ENCODE measurements around the gene STEAP2.
A peak's percentile ranks its signal among the peaks of the same experiment; 100 is the strongest.

The STEAP2 gene

GRCh38 chr7:90238022-90238421 lies 26.5 kb downstream of the STEAP2 start:
- Histone ChIP-seq H3K27me3 (ENCODE audit: control insufficient read depth, insufficient read depth, low read length) (no peaks in the 10 kb centered on the region), H3K4me1 (ENCODE audit: control insufficient read depth, insufficient read depth, low read length) (peaks cover 4% of the 10 kb centered on the region; the same call in 1 of the 2 replicates), H3K9ac (ENCODE audit: low read length) (no peak overlapping the region), H3K27ac (ENCODE audit: low read depth, low read length) (no peak overlapping the region), H3K36me3 (ENCODE audit: control insufficient read depth, insufficient read depth, low read length) (no peaks in the 10 kb centered on the region; the same call in 1 of the 2 replicates), H3K4me3 (ENCODE audit: low read depth, low read length) (no peak overlapping the region), H3K9me3 (ENCODE audit: control insufficient read depth, insufficient read depth, low read depth, low read length) (no peaks in the 10 kb centered on the region)

DNA sequence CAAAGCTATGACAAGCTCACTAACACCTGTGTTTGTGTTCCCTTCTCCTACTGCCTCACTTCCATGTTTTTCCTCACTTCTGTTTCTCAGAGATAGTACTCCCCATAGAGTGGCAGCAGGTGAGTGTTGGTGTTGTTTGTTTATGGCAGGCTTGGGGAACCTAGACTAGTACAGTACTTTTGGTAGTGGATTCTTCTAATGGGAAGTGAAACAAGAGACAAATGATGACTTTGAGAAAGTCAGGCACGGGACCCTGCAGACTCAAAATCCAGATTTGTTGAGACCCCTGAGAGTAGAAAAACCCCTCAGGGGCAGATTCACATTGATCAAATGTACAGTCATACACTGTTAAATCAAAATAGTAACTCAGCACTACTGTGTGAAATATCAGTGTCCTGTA lies 27.0 kb downstream of the STEAP2 start:
- H3K9me3 ChIP-seq (ENCODE audit: control insufficient read depth, insufficient read depth, low read depth, low read length) = no peaks in the 10 kb centered on the region
- H3K4me1 ChIP-seq (ENCODE audit: control insufficient read depth, insufficient read depth, low read length) = peaks cover 4% of the 10 kb centered on the region; the same call in 1 of the 2 replicates
- H3K9ac ChIP-seq (ENCODE audit: low read length) = no peak overlapping the region
- peaks cover 2% of the 10 kb centered on the region; the same call in 1 of the 2 replicates for H3K27me3 ChIP-seq (ENCODE audit: control insufficient read depth, insufficient read depth, low read length)
- no peaks in the 10 kb centered on the region; the same call in 1 of the 2 replicates for H3K36me3 ChIP-seq (ENCODE audit: control insufficient read depth, insufficient read depth, low read length)
- H3K4me3 ChIP-seq (ENCODE audit: low read depth, low read length) = no peak overlapping the region
- H3K27ac ChIP-seq (ENCODE audit: low read depth, low read length) = no peak overlapping the region

DNA sequence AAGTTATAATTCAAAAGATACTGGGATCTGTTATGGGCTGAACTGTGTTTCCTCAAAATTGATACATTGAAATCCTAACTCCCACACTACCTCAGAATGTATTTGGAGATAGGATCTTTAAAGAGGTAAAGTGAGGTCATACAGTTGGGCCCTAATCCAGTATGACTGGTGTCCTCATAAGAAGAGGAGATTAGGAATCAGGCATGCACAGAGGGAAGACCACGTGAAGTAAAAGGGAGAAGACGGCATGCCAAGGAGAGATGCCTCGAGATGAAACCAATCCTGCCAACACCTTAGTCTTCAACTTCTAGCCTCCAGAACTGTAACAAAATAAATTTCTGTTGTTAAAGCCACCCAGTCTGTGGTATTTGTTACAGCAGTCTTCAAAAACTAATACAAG lies 27.5 kb downstream of the STEAP2 start:
- Histone ChIP-seq H3K36me3 (ENCODE audit: control insufficient read depth, insufficient read depth, low read length) (no peaks in the 10 kb centered on the region; the same call in 1 of the 2 replicates), H3K27me3 (ENCODE audit: control insufficient read depth, insufficient read depth, low read length) (peaks cover 6% of the 10 kb centered on the region; the same call in 1 of the 2 replicates), H3K27ac (ENCODE audit: low read depth, low read length) (no peak overlapping the region), H3K9ac (ENCODE audit: low read length) (no peak overlapping the region), H3K4me3 (ENCODE audit: low read depth, low read length) (no peak overlapping the region), H3K4me1 (ENCODE audit: control insufficient read depth, insufficient read depth, low read length) (peaks cover 4% of the 10 kb centered on the region; the same call in 1 of the 2 replicates), H3K9me3 (ENCODE audit: control insufficient read depth, insufficient read depth, low read depth, low read length) (no peaks in the 10 kb centered on the region)

- Histone ChIP-seq H3K9ac (ENCODE audit: low read length) (no peak overlapping the region), H3K27ac (ENCODE audit: low read depth, low read length) (no peak overlapping the region), H3K4me3 (ENCODE audit: low read depth, low read length) (no peak overlapping the region)
Measured at GRCh38 chr7:90239625-90240228, 28.2 kb downstream of the STEAP2 start.

DNA sequence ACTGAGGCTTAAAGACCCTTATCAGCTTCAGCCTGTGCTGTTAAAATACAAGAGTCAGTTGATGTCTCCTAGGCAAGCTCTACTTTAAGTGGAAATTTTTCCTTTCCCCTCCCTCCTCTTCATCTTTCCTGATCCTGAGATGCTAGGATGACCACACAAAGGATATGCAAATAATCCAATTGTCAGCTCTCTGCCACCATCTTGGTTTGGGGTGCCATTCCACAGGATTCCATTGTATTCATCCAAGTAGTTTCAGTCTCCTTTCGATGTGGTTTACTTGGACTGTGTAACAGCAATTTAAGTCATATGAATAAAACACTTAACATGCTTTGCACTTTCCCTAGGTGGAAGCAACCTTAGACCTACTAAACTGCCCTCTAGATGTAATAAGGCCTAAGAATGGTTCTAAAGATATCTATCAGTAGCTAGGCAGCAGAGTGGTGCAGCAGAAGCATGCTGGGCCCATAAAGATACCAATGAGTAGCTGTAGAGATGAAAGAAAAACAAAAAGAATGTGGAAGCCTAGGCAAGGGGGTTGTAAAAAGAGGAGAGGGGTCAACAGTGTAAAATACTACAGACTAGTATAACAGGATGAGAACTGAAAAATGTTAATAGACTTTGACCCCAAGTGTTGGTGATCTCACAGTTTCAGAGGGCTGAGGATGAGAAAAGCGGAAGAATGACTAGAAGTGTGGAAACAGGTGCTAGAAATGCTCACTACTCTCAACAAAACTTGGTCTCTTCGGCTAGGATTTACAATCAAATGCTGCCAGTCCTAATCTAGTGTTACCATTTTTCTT lies 31.0 kb downstream of the STEAP2 start:
- H3K27ac ChIP-seq (ENCODE audit: low read depth, low read length) = no peak overlapping the region
- no peak overlapping the region for H3K4me3 ChIP-seq (ENCODE audit: low read depth, low read length)
- no peaks in the 10 kb centered on the region; the same call in 1 of the 2 replicates for H3K36me3 ChIP-seq (ENCODE audit: control insufficient read depth, insufficient read depth, low read length)
- H3K27me3 ChIP-seq (ENCODE audit: control insufficient read depth, insufficient read depth, low read length) = peaks cover 32% of the 10 kb centered on the region
- peaks cover 14% of the 10 kb centered on the region for H3K4me1 ChIP-seq (ENCODE audit: control insufficient read depth, insufficient read depth, low read length)
- H3K9me3 ChIP-seq (ENCODE audit: control insufficient read depth, insufficient read depth, low read depth, low read length) = no peaks in the 10 kb centered on the region
- H3K9ac ChIP-seq (ENCODE audit: low read length) = no peak overlapping the region

More at GRCh38 chr7:90239625-90240228, 28.2 kb downstream of the STEAP2 start:
- Histone ChIP-seq H3K4me1 (ENCODE audit: control insufficient read depth, insufficient read depth, low read length) (peaks cover 4% of the 10 kb centered on the region; the same call in 1 of the 2 replicates), H3K9me3 (ENCODE audit: control insufficient read depth, insufficient read depth, low read depth, low read length) (no peaks in the 10 kb centered on the region), H3K36me3 (ENCODE audit: control insufficient read depth, insufficient read depth, low read length) (no peaks in the 10 kb centered on the region; the same call in 1 of the 2 replicates), H3K27me3 (ENCODE audit: control insufficient read depth, insufficient read depth, low read length) (peaks cover 13% of the 10 kb centered on the region; the same call in 1 of the 2 replicates)

DNA sequence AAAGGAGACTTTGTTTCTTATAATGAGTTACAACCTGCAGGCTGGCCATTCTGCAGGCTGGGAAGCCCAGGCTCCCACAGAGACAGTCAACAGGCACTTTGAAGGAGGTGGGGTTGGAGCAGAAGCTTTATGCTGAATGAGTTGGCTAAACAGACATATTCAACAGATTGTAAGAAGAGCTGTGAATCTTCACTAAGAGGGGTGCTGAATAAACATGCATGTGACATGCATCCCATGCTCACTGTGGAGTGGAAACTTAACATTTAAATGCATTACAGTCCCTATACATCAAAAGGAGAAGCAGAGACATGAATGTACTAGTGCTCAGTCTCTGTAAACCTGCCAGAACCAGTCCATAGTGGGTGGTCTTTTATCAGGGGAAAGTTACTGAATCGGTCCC lies 32.0 kb downstream of the STEAP2 start:
- Histone ChIP-seq H3K4me1 (ENCODE audit: control insufficient read depth, insufficient read depth, low read length) (peaks cover 14% of the 10 kb centered on the region), H3K9ac (ENCODE audit: low read length) (no peak overlapping the region), H3K4me3 (ENCODE audit: low read depth, low read length) (no peak overlapping the region), H3K27ac (ENCODE audit: low read depth, low read length) (no peak overlapping the region), H3K9me3 (ENCODE audit: control insufficient read depth, insufficient read depth, low read depth, low read length) (no peaks in the 10 kb centered on the region), H3K36me3 (ENCODE audit: control insufficient read depth, insufficient read depth, low read length) (no peaks in the 10 kb centered on the region), H3K27me3 (ENCODE audit: control insufficient read depth, insufficient read depth, low read length) (peaks cover 32% of the 10 kb centered on the region)

DNA sequence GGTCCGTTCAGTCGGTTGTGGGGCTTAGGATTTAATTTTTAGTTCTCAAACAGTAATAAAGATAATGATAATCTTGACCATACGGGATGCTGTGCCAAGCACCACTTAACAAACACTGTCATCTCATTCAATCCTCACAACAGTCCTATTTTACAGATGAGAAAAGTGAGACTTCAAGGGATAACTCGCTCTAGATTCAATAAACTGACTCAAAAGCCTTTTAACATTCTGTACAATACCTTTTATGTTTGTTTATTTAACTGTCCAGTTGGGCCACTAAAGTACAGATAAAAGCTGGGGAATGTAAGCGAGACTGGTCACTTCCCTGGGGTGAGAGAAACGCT lies 33.0 kb downstream of the STEAP2 start:
- Histone ChIP-seq H3K9ac (ENCODE audit: low read length) (peak overlapping the region; percentile 20), H3K4me3 (ENCODE audit: low read depth, low read length) (peak overlapping the region; percentile 81), H3K36me3 (ENCODE audit: control insufficient read depth, insufficient read depth, low read length) (no peaks in the 10 kb centered on the region)

GRCh38 chr7:90244909-90245851 lies 33.6 kb downstream of the STEAP2 start, which contains the start of gene CFAP69:
TSS of gene CFAP69 (plus strand) at chr7:90245174. CDS start at chr7:90245425, 251 bp downstream.
- H3K27ac ChIP-seq (ENCODE audit: low read depth, low read length) = no peak within 1 kb of the TSS
- peak within 1 kb of the TSS; percentile 81 for H3K4me3 ChIP-seq (ENCODE audit: low read depth, low read length)

More for the DNA sequence above, 33.0 kb downstream of the STEAP2 start:
- H3K27me3 ChIP-seq (ENCODE audit: control insufficient read depth, insufficient read depth, low read length) = peaks cover 32% of the 10 kb centered on the region
- no peak overlapping the region for H3K27ac ChIP-seq (ENCODE audit: low read depth, low read length)
- H3K4me1 ChIP-seq (ENCODE audit: control insufficient read depth, insufficient read depth, low read length) = peaks cover 14% of the 10 kb centered on the region
- no peaks in the 10 kb centered on the region for H3K9me3 ChIP-seq (ENCODE audit: control insufficient read depth, insufficient read depth, low read depth, low read length)

DNA sequence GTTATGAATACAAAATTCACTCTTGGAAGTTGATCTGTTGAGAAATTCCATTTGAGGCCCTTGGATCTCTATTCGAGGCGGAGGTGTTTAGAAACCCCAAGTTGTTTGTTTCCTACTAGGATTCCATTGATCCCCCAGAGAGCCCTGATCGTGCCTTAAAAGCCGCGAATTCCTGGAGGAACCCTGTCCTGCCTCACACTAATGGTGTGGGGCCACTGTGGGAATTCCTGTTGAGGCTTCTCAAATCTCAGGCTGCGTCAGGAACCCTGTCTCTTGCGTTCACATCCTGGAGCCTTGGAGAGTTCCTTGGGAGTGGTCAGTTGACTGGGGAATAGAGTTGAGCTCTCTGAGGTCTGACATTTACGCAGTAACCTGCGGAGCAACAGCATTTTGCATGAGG lies 34.6 kb downstream of the STEAP2 start:
- no peaks in the 10 kb centered on the region for H3K36me3 ChIP-seq (ENCODE audit: control insufficient read depth, insufficient read depth, low read length)
- H3K27ac ChIP-seq (ENCODE audit: low read depth, low read length) = no peak overlapping the region
- H3K27me3 ChIP-seq (ENCODE audit: control insufficient read depth, insufficient read depth, low read length) = peaks cover 32% of the 10 kb centered on the region
- H3K9ac ChIP-seq (ENCODE audit: low read length) = no peak overlapping the region
- H3K9me3 ChIP-seq (ENCODE audit: control insufficient read depth, insufficient read depth, low read depth, low read length) = no peaks in the 10 kb centered on the region
- peaks cover 14% of the 10 kb centered on the region for H3K4me1 ChIP-seq (ENCODE audit: control insufficient read depth, insufficient read depth, low read length)
- H3K4me3 ChIP-seq (ENCODE audit: low read depth, low read length) = peak overlapping the region; percentile 81

More at GRCh38 chr7:90244909-90245851, 33.6 kb downstream of the STEAP2 start, which contains the start of gene CFAP69:
- H3K36me3 ChIP-seq (ENCODE audit: control insufficient read depth, insufficient read depth, low read length) = no peaks in the 10 kb centered on the region
- H3K9ac ChIP-seq (ENCODE audit: low read length) = peak within 1 kb of the TSS; percentile 20
- H3K27me3 ChIP-seq (ENCODE audit: control insufficient read depth, insufficient read depth, low read length) = peaks cover 32% of the 10 kb centered on the region
- H3K9me3 ChIP-seq (ENCODE audit: control insufficient read depth, insufficient read depth, low read depth, low read length) = no peaks in the 10 kb centered on the region
- peaks cover 14% of the 10 kb centered on the region for H3K4me1 ChIP-seq (ENCODE audit: control insufficient read depth, insufficient read depth, low read length)

DNA sequence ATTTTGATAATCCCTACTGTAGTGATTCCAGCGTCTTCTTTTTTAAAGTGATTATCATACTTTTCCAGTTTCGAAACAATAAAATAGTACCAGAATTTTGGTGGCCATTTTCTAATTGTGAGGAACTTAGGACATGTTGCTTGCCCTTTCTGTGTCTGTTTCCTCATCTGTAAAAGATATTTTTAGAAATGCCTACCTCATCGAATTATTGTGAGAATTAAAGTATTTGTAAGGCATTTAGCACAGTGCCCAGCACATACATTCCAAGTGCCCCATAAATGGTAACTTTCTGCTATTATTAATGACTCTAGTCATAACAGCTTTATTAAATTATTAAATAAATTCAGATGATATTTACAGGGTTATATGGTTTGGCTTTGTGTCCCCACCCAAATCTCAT lies 37.2 kb downstream of the STEAP2 start:
- H3K9ac ChIP-seq (ENCODE audit: low read length) = no peak overlapping the region
- peaks cover 29% of the 10 kb centered on the region for H3K27me3 ChIP-seq (ENCODE audit: control insufficient read depth, insufficient read depth, low read length)
- no peak overlapping the region for H3K4me3 ChIP-seq (ENCODE audit: low read depth, low read length)
- H3K36me3 ChIP-seq (ENCODE audit: control insufficient read depth, insufficient read depth, low read length) = no peaks in the 10 kb centered on the region
- H3K9me3 ChIP-seq (ENCODE audit: control insufficient read depth, insufficient read depth, low read depth, low read length) = no peaks in the 10 kb centered on the region
- H3K27ac ChIP-seq (ENCODE audit: low read depth, low read length) = no peak overlapping the region
- H3K4me1 ChIP-seq (ENCODE audit: control insufficient read depth, insufficient read depth, low read length) = peaks cover 10% of the 10 kb centered on the region

All from HUES6 (cell line).